Stimulated activated CD4-positive, alpha-beta T cell treated with anti-CD3 and anti-CD28 coated beads, Interleukin-12 subunit alpha, Interleukin-12 subunit beta, amount 100 ng/mL, for 4 hours (primary cell): ENCODE results near the gene HMGXB3.
"Not testable (repeated sequence)": the region's sequence is repeated elsewhere in the genome, so short reads cannot be mapped to it uniquely, and the experiment has no call there.

ENCODE experiments used
- DNase-seq: peaks from one replicate; pipeline ENCODE4 v3.0.0-alpha.2; 2020

The HMGXB3 gene

GRCh38 chr5:150021491-150022157, 21.1 kb downstream of the HMGXB3 start:
- DNase-seq, result no peak

GRCh38 chr5:150022158-150022531, 21.6 kb downstream of the HMGXB3 start:
- DNase-seq, result no peak

GRCh38 chr5:150022681-150023080, 22.1 kb downstream of the HMGXB3 start:
- no peak for DNase-seq

- no peak for DNase-seq
Measured at GRCh38 chr5:150023136-150023535, 22.6 kb downstream of the HMGXB3 start.

GRCh38 chr5:150024346-150024984, 23.9 kb downstream of the HMGXB3 start:
- no peak for DNase-seq

- DNase-seq, result no peak
Measured at GRCh38 chr5:150026682-150027172, 26.2 kb downstream of the HMGXB3 start.

GRCh38 chr5:150028047-150028446, 27.5 kb downstream of the HMGXB3 start:
- DNase-seq, result not testable (repeated sequence)

GRCh38 chr5:150033334-150033733, 32.8 kb downstream of the HMGXB3 start:
- DNase-seq, result no peak

- no peak for DNase-seq
Measured at GRCh38 chr5:150034662-150035061, 34.1 kb downstream of the HMGXB3 start.

GRCh38 chr5:150035139-150035895, 34.8 kb downstream of the HMGXB3 start:
- no peak for DNase-seq

GRCh38 chr5:150036513-150036912, 36.0 kb downstream of the HMGXB3 start:
- no peak for DNase-seq

- no peak for DNase-seq
Measured at GRCh38 chr5:150038547-150038946, 38.0 kb downstream of the HMGXB3 start.

GRCh38 chr5:150042459-150042858, 41.9 kb downstream of the HMGXB3 start:
- DNase-seq, result no peak

GRCh38 chr5:150043657-150044328, 43.3 kb downstream of the HMGXB3 start:
- no peak for DNase-seq

- no peak for DNase-seq
Measured at GRCh38 chr5:150044329-150044681, 43.8 kb downstream of the HMGXB3 start.

GRCh38 chr5:150044712-150045111, 44.2 kb downstream of the HMGXB3 start:
- no peak for DNase-seq

GRCh38 chr5:150045549-150045948, 45.0 kb downstream of the HMGXB3 start:
- no peak for DNase-seq

- no peak for DNase-seq
Measured at GRCh38 chr5:150046031-150046430, 45.5 kb downstream of the HMGXB3 start.

GRCh38 chr5:150050172-150050811, 49.8 kb downstream of the HMGXB3 start:
- not testable (repeated sequence) for DNase-seq

- DNase-seq, result no peak
Measured at GRCh38 chr5:150051657-150052195, 51.2 kb downstream of the HMGXB3 start.

- no peak for DNase-seq
Measured at GRCh38 chr5:150052226-150052955, 51.9 kb downstream of the HMGXB3 start.
